Lower lobe of right lung (tissue), 2 donors: ENCODE measurements around the gene DPP10. TPM values are rescaled to one million over a fixed set of nuclear protein-coding genes. Genes with fewer than 3 reads are reported as not detected.

Experiments used
- ATAC-seq, 2 donors: fragments of 200-7000 bp; cut with Tn5 transposase; one replicate each; pipeline ENCODE4 v1.9.1; 2020 to 2022; ENCODE audit warnings: mild to moderate bottlenecking in 2 of 2, moderate library complexity in 2 of 2
- DNase-seq: peaks from one replicate; pipeline ENCODE4 v3.0.0-alpha.2; 2020
- H3K27ac ChIP-seq: fragments of 200-600 bp; one replicate; pipeline ENCODE4 v1.8.0; 2022
- H3K27me3 ChIP-seq: fragments of 200-600 bp; one replicate; pipeline ENCODE4 v1.8.0; 2022; ENCODE audit warnings: low read depth
- H3K36me3 ChIP-seq: fragments of 200-600 bp; one replicate; pipeline ENCODE4 v1.8.0; 2022; ENCODE audit warnings: mild to moderate bottlenecking
- H3K4me1 ChIP-seq: fragments of 200-600 bp; one replicate; pipeline ENCODE4 v1.8.0; 2022
- H3K4me3 ChIP-seq: fragments of 200-600 bp; one replicate; pipeline ENCODE4 v1.8.0; 2022; ENCODE audit warnings: mild to moderate bottlenecking
- H3K9me3 ChIP-seq: fragments of 200-600 bp; one replicate; pipeline ENCODE4 v1.8.0; 2022
- intact Hi-C: fragments of 100-400 bp; cut with DNase I; formaldehyde crosslinking; loops from one replicate; pipeline ENCODE4 v1.11.0; 2022
- total RNA-seq: library from RNA; stranded (reverse); fragmentation: NEBNext Ultra II Directional; extraction: Animal tissue kit (Norgen Biotek cat#: 25700); gene quantifications from one replicate; pipeline ENCODE4 v1.2.1, GENCODE V29; 2021
- TF ChIP-seq, protein P1 (sequence below): fragments of 200-600 bp; IDR thresholded peaks from one replicate; pipeline ENCODE4 v1.8.0; 2022; ENCODE audit warnings: antibody characterized with exemption, mild to moderate bottlenecking
- donor health status: DM: no; HTN: yes; CAD: no; lungs with severe emphysema.

DPP10 gene
- total RNA-seq, 1 donor from 2014 or later: 0.80 TPM

DNA sequence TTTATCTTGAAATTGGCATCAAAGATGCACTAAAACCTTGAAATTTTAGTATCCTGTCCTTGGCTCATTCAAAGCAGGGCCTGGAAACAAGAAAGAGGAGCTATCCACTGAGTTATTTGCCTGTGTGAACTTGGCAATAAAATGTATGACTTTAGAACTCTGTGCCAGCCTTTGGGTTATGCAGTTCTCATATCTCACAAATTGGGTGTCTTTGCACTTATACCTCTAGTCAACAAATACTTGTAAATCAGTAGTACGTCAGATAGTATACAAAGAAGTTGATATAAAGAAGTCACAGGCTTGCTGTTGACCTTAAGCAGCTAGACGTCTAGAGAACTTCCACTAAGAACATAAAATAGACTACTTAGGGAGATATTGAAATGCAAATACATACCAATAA is 1331.9 kb downstream of the DPP10 start:
- Histone ChIP-seq H3K9me3 (no peaks in the 10 kb centered on the region), H3K36me3 (no peaks in the 10 kb centered on the region), H3K27me3 (no peaks in the 10 kb centered on the region), H3K27ac (no peak overlapping the region), H3K4me3 (no peak overlapping the region), H3K4me1 (no peaks in the 10 kb centered on the region)
- intact Hi-C loops: no loop called here
- TF ChIP-seq, protein P1, sequence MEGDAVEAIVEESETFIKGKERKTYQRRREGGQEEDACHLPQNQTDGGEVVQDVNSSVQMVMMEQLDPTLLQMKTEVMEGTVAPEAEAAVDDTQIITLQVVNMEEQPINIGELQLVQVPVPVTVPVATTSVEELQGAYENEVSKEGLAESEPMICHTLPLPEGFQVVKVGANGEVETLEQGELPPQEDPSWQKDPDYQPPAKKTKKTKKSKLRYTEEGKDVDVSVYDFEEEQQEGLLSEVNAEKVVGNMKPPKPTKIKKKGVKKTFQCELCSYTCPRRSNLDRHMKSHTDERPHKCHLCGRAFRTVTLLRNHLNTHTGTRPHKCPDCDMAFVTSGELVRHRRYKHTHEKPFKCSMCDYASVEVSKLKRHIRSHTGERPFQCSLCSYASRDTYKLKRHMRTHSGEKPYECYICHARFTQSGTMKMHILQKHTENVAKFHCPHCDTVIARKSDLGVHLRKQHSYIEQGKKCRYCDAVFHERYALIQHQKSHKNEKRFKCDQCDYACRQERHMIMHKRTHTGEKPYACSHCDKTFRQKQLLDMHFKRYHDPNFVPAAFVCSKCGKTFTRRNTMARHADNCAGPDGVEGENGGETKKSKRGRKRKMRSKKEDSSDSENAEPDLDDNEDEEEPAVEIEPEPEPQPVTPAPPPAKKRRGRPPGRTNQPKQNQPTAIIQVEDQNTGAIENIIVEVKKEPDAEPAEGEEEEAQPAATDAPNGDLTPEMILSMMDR: no peak
- ATAC-seq (no peak), DNase-seq (no peak)

DNA sequence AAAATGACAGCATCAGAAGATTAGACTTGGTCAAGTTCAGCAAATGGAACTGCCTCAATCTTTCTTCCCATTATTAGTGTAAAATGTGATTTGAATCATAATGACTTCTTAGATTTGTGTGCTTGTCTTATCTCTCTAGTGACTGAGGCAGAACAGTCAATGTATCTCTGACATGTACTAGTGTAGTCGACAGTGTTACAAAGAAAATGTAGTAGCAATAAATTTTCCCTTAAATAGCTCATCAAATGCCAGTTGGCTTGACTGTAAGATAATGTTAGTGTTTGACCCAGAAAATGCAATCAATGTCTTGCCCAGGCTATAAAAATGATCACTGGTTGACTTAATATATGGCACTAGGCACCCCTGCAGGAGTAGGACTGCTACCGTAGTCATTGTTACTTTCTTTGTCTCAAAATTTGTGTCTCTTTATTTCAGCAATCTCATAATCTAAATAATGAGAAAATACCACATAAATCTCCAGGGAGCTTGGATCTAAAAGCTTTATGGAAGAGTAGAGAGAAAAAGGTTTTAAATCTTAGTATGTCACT is 1336.7 kb downstream of the DPP10 start:
- ATAC-seq: no peak
- TF ChIP-seq, protein P1: no peak

DNA sequence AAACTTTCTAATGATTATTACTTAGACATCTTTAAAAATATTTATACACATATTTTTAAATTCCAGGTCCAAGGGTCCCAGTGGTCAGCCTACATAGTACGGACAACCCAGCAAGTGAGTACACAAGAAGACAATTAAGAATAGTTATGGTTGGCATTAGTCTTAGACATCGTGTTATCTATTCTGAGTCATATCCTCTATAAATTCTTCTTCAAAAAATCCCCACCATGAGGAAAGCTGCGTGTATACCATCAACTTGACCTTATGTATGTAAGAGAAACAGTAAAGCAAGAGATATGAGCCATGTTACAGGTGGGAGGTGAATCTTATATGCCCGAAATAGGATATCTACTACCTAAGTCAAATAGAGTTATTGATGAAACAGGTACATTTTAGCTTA is 1339.8 kb downstream of the DPP10 start:
- Histone ChIP-seq H3K36me3 (no peaks in the 10 kb centered on the region), H3K9me3 (no peaks in the 10 kb centered on the region), H3K27me3 (no peaks in the 10 kb centered on the region), H3K4me3 (no peak overlapping the region), H3K4me1 (no peaks in the 10 kb centered on the region), H3K27ac (no peak overlapping the region)
- TF ChIP-seq, protein P1: no peak
- no peak for ATAC-seq
- intact Hi-C loops: no loop called here
- no peak for DNase-seq

More for the DNA sequence above, 1336.7 kb downstream of the DPP10 start:
- Histone ChIP-seq H3K27me3 (no peaks in the 10 kb centered on the region), H3K36me3 (no peaks in the 10 kb centered on the region), H3K27ac (no peak overlapping the region), H3K4me1 (no peaks in the 10 kb centered on the region), H3K9me3 (no peaks in the 10 kb centered on the region), H3K4me3 (no peak overlapping the region)
- intact Hi-C loops: no loop called here
- no peak for DNase-seq

DNA sequence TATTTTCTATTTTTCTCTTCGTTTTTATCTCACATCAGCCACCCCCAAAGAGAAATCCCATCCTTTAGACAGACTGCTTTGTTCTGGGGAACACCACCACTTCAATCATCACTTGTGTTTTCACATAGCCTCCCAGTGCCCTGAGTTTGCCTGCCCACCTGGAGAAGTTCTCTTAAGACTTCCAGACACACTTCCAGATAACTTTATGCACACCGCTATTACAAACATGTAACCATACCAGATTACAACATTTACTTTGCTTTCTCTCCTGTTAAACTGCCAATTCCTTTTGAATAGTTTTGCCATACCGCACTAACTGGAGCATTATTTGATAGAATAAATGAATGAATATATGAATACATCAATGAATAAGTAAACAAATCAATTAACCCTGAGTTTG is 1353.6 kb downstream of the DPP10 start:
- DNase-seq: no peak
- ATAC-seq: no peak
- Histone ChIP-seq H3K4me3 (no peak overlapping the region), H3K9me3 (no peaks in the 10 kb centered on the region), H3K36me3 (no peaks in the 10 kb centered on the region), H3K4me1 (no peaks in the 10 kb centered on the region), H3K27ac (no peak overlapping the region), H3K27me3 (no peaks in the 10 kb centered on the region)
- TF ChIP-seq, protein P1: no peak
- intact Hi-C loops: no loop called here

DNA sequence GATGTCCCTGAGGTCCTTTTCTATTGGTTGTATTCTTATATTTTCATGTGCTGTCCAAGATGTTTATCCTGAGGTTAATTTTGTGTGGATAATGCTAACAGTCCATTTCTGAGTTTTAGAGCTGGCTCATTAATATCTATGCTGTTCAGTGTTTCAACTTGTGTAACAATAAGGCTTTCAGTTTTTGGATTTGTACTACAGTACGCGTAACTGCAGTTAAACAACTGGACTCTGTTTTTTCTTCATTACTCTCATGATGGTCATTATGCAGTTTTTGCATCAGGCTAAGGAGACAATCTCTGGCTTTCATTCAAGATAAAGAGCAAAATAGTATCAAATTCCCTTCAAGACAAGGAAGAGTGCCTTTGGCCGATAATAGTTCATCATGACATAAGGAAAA is 1364.8 kb downstream of the DPP10 start:
- DNase-seq (no peak), ATAC-seq (no peak)
- intact Hi-C loops: no loop called here
- H3K4me1 ChIP-seq: no peaks in the 10 kb centered on the region
- no peak overlapping the region for H3K4me3 ChIP-seq
- H3K9me3 ChIP-seq: no peaks in the 10 kb centered on the region
- TF ChIP-seq, protein P1: no peak
- H3K36me3 ChIP-seq: no peaks in the 10 kb centered on the region
- H3K27me3 ChIP-seq: no peaks in the 10 kb centered on the region
- H3K27ac ChIP-seq: no peak overlapping the region

DNA sequence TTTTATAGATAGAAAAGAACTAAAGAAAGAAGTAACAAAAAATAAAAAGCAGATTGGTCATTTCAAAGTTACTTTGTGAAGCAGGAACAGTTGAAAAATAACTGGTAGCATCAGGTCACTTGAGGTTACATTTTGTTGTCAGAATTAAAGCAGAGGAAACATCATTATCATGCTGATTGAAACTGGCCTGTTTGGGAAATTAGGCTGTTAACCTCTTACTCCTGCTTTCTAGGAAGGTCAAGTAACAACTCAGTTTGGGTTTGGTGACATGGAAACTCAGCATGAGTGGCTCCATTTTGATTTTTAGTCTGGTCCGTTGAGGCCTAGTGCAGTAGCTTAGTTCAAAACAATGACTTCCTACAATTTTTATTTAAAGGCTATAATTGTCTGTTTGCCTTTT is 1383.5 kb downstream of the DPP10 start:
- H3K4me1 ChIP-seq: no peaks in the 10 kb centered on the region
- no peak overlapping the region for H3K4me3 ChIP-seq
- no peaks in the 10 kb centered on the region for H3K36me3 ChIP-seq
- TF ChIP-seq, protein P1: no peak
- intact Hi-C loops: no loop called here
- ATAC-seq (no peak), DNase-seq (no peak)
- no peak overlapping the region for H3K27ac ChIP-seq
- H3K9me3 ChIP-seq: no peaks in the 10 kb centered on the region
- no peaks in the 10 kb centered on the region for H3K27me3 ChIP-seq
